ENCODE data around the gene MBD5.
A peak's percentile ranks its signal among the peaks of the same experiment; 100 is the strongest.

MBD5 gene

GRCh38 chr2:148298196-148298595 is 277.3 kb downstream of the MBD5 start:
- TF ChIP-seq EGR1 (IDR thresholded peaks at IDR 0.05): peak; percentile 59; the same call in 1 of the 2 replicates
- no peak for TF ChIP-seq YY1 (IDR thresholded peaks at IDR 0.05; ENCODE audit: low read depth)

GRCh38 chr2:148299616-148300015 is 278.7 kb downstream of the MBD5 start:
- TF ChIP-seq ZBTB7A (IDR thresholded peaks at IDR 0.05; ENCODE audit: low read depth): no peak
- TF ChIP-seq RAD21 (IDR thresholded peaks at IDR 0.05; ENCODE audit: low read depth): no peak
- no peak for TF ChIP-seq EP300 (IDR thresholded peaks at IDR 0.05; ENCODE audit: borderline replicate concordance)
- TF ChIP-seq TCF12 (IDR thresholded peaks at IDR 0.05; ENCODE audit: low read depth): no peak
- TF ChIP-seq USF1 (IDR thresholded peaks at IDR 0.05): no peak
- no peak for TF ChIP-seq REST (IDR thresholded peaks at IDR 0.05; ENCODE audit: low read depth)
- no peak for TF ChIP-seq TEAD4 (IDR thresholded peaks at IDR 0.05)
- TF ChIP-seq TAF1 (IDR thresholded peaks at IDR 0.05; ENCODE audit: low read depth): no peak
- TF ChIP-seq EGR1 (IDR thresholded peaks at IDR 0.05): no peak
- no peak for TF ChIP-seq YY1 (IDR thresholded peaks at IDR 0.05; ENCODE audit: low read depth)
- TF ChIP-seq CEBPB (IDR thresholded peaks at IDR 0.05): no peak
- TF ChIP-seq MAX (IDR thresholded peaks at IDR 0.05): no peak
- TF ChIP-seq NFIC (IDR thresholded peaks at IDR 0.05): no peak
- no peak for TF ChIP-seq FOXM1 (IDR thresholded peaks at IDR 0.05; ENCODE audit: borderline replicate concordance, low read depth)
- TF ChIP-seq CREB1 (IDR thresholded peaks at IDR 0.05; ENCODE audit: low read depth): no peak

- TF ChIP-seq NFIC (IDR thresholded peaks at IDR 0.05): no peak
- TF ChIP-seq FOXM1 (IDR thresholded peaks at IDR 0.05; ENCODE audit: borderline replicate concordance, low read depth): no peak
- TF ChIP-seq USF1 (IDR thresholded peaks at IDR 0.05): no peak
- no peak for TF ChIP-seq MAX (IDR thresholded peaks at IDR 0.05)
- TF ChIP-seq RAD21 (IDR thresholded peaks at IDR 0.05; ENCODE audit: low read depth): no peak
- no peak for TF ChIP-seq TCF12 (IDR thresholded peaks at IDR 0.05; ENCODE audit: low read depth)
- TF ChIP-seq CREB1 (IDR thresholded peaks at IDR 0.05; ENCODE audit: low read depth): no peak
These were observed 279.7 kb downstream of the MBD5 start for GRCh38 chr2:148300544-148300943.

- no peak for TF ChIP-seq USF1 (IDR thresholded peaks at IDR 0.05)
- TF ChIP-seq NFIC (IDR thresholded peaks at IDR 0.05): no peak
- no peak for TF ChIP-seq TCF12 (IDR thresholded peaks at IDR 0.05; ENCODE audit: low read depth)
- TF ChIP-seq YY1 (IDR thresholded peaks at IDR 0.05; ENCODE audit: low read depth): no peak
- no peak for TF ChIP-seq CEBPB (IDR thresholded peaks at IDR 0.05)
- no peak for TF ChIP-seq ZBTB7A (IDR thresholded peaks at IDR 0.05; ENCODE audit: low read depth)
- TF ChIP-seq EP300 (IDR thresholded peaks at IDR 0.05; ENCODE audit: borderline replicate concordance): no peak
- TF ChIP-seq FOXM1 (IDR thresholded peaks at IDR 0.05; ENCODE audit: borderline replicate concordance, low read depth): no peak
- TF ChIP-seq EGR1 (IDR thresholded peaks at IDR 0.05): no peak
- TF ChIP-seq TEAD4 (IDR thresholded peaks at IDR 0.05): no peak
- TF ChIP-seq MAX (IDR thresholded peaks at IDR 0.05): no peak
- no peak for TF ChIP-seq TAF1 (IDR thresholded peaks at IDR 0.05; ENCODE audit: low read depth)
These were observed 280.5 kb downstream of the MBD5 start for GRCh38 chr2:148301362-148301761.

GRCh38 chr2:148302526-148302925 is 281.6 kb downstream of the MBD5 start:
- no peak for TF ChIP-seq REST (IDR thresholded peaks at IDR 0.05; ENCODE audit: low read depth)
- no peak for TF ChIP-seq FOXM1 (IDR thresholded peaks at IDR 0.05; ENCODE audit: borderline replicate concordance, low read depth)

GRCh38 chr2:148303161-148303560 is 282.3 kb downstream of the MBD5 start:
- no peak for TF ChIP-seq EP300 (IDR thresholded peaks at IDR 0.05; ENCODE audit: borderline replicate concordance)
- no peak for TF ChIP-seq EGR1 (IDR thresholded peaks at IDR 0.05)
- no peak for TF ChIP-seq REST (IDR thresholded peaks at IDR 0.05; ENCODE audit: low read depth)
- TF ChIP-seq TCF12 (IDR thresholded peaks at IDR 0.05; ENCODE audit: low read depth): no peak
- no peak for TF ChIP-seq USF1 (IDR thresholded peaks at IDR 0.05)
- no peak for TF ChIP-seq ZBTB7A (IDR thresholded peaks at IDR 0.05; ENCODE audit: low read depth)
- no peak for TF ChIP-seq CEBPB (IDR thresholded peaks at IDR 0.05)
- TF ChIP-seq TEAD4 (IDR thresholded peaks at IDR 0.05): no peak
- no peak for TF ChIP-seq MAX (IDR thresholded peaks at IDR 0.05)
- TF ChIP-seq RAD21 (IDR thresholded peaks at IDR 0.05; ENCODE audit: low read depth): no peak
